Stimulated activated naive B cell treated with anti-CD40 and anti-IgM and Interleukin-4, amounts not matched to agents 10 μg/mL and 1 μg/mL and 100 μg/mL, for 72 hours (primary cell): ENCODE data around the gene SRD5A1.

Experiments
- ATAC-seq, 2 donors: fragments of 150-1000 bp; cut with Tn5 transposase; replicated peaks; 2 replicates each; pipeline ENCODE4 v1.10.0; 2021; ENCODE audit warnings: moderate library complexity in 1 of 2
- DNase-seq: peaks from one replicate; pipeline ENCODE4 v3.0.0; 2021
- H3K27ac Mint-ChIP-seq: one replicate; pipeline ENCODE4 v1.8.0; 2022; ENCODE audit warnings: mild to moderate bottlenecking, mixed read lengths
- H3K27me3 Mint-ChIP-seq, 2 donors: one replicate each; pipeline ENCODE4 v1.8.0; 2022; ENCODE audit warnings: mixed read lengths in 2 of 2
- H3K36me3 Mint-ChIP-seq, 2 donors: one replicate each; pipeline ENCODE4 v1.8.0; 2022; ENCODE audit warnings: mixed read lengths in 2 of 2, mild to moderate bottlenecking in 1 of 2
- H3K4me1 Mint-ChIP-seq, 2 donors: one replicate each; pipeline ENCODE4 v1.8.0; 2022; ENCODE audit warnings: mixed read lengths in 2 of 2, mild to moderate bottlenecking in 1 of 2
- H3K4me3 Mint-ChIP-seq, 2 donors: one replicate each; pipeline ENCODE4 v1.8.0; 2022; ENCODE audit warnings: mild to moderate bottlenecking in 2 of 2, mixed read lengths in 2 of 2, moderate library complexity in 1 of 2
- H3K9me3 Mint-ChIP-seq, 2 donors: one replicate each; pipeline ENCODE4 v1.8.0; 2022; ENCODE audit warnings: mixed read lengths in 2 of 2, mild to moderate bottlenecking in 1 of 2

SRD5A1 gene

GRCh38 chr5:6718161-6718681 lies 85.0 kb downstream of the SRD5A1 start:
- Mint-ChIP-seq H3K27me3 (no peaks in the 10 kb centered on the region), H3K9me3 (no peaks in the 10 kb centered on the region), H3K27ac (peak overlapping the region; percentile 22), H3K4me3 (peak overlapping the region; percentile 46 to 73), H3K4me1 (peaks cover 55 to 71% of the 10 kb centered on the region in 2 donors), H3K36me3 (peaks cover 39 to 45% of the 10 kb centered on the region in 2 donors)
- ATAC-seq (no peak), DNase-seq (no peak)

GRCh38 chr5:6718718-6719117 lies 85.5 kb downstream of the SRD5A1 start:
- DNase-seq: no peak
- Mint-ChIP-seq H3K27ac (no peak overlapping the region), H3K9me3 (no peaks in the 10 kb centered on the region), H3K36me3 (peaks cover 44 to 50% of the 10 kb centered on the region in 2 donors), H3K4me1 (peaks cover 59 to 76% of the 10 kb centered on the region in 2 donors), H3K4me3 (peak overlapping the region in 1 of 2 donors; percentile 3), H3K27me3 (no peaks in the 10 kb centered on the region)
- ATAC-seq: no peak

- Mint-ChIP-seq H3K27me3 (no peaks in the 10 kb centered on the region), H3K9me3 (no peaks in the 10 kb centered on the region), H3K27ac (no peak overlapping the region), H3K4me3 (peak overlapping the region in 1 of 2 donors; percentile 25), H3K4me1 (peaks cover 65 to 83% of the 10 kb centered on the region in 2 donors), H3K36me3 (peaks cover 51 to 57% of the 10 kb centered on the region in 2 donors)
- no peak for DNase-seq
- no peak for ATAC-seq
Measured at GRCh38 chr5:6719417-6719816, 86.2 kb downstream of the SRD5A1 start.

GRCh38 chr5:6719896-6720560 lies 86.8 kb downstream of the SRD5A1 start:
- peak overlapping the region; percentile 31 for H3K27ac Mint-ChIP-seq
- no peaks in the 10 kb centered on the region for H3K9me3 Mint-ChIP-seq
- DNase-seq (no peak), ATAC-seq (no peak)
- H3K36me3 Mint-ChIP-seq: peaks cover 55 to 61% of the 10 kb centered on the region in 2 donors
- peak overlapping the region in 1 of 2 donors; percentile 19 for H3K4me3 Mint-ChIP-seq
- H3K4me1 Mint-ChIP-seq: peaks cover 69 to 89% of the 10 kb centered on the region in 2 donors
- no peaks in the 10 kb centered on the region for H3K27me3 Mint-ChIP-seq

GRCh38 chr5:6720561-6720921 lies 87.3 kb downstream of the SRD5A1 start:
- H3K27me3 Mint-ChIP-seq: no peaks in the 10 kb centered on the region
- peaks cover 72 to 94% of the 10 kb centered on the region in 2 donors for H3K4me1 Mint-ChIP-seq
- H3K36me3 Mint-ChIP-seq: peaks cover 51 to 64% of the 10 kb centered on the region in 2 donors
- H3K9me3 Mint-ChIP-seq: no peaks in the 10 kb centered on the region
- no peak overlapping the region for H3K27ac Mint-ChIP-seq
- DNase-seq (no peak), ATAC-seq (no peak)
- peak overlapping the region in 1 of 2 donors; percentile 19 for H3K4me3 Mint-ChIP-seq

- Mint-ChIP-seq H3K36me3 (peaks cover 43 to 62% of the 10 kb centered on the region in 2 donors), H3K4me1 (peaks cover 72 to 92% of the 10 kb centered on the region in 2 donors), H3K27ac (peak overlapping the region; percentile 88), H3K4me3 (peak overlapping the region; percentile 69 to 70), H3K9me3 (no peaks in the 10 kb centered on the region), H3K27me3 (no peaks in the 10 kb centered on the region)
- ATAC-seq: peak in 1 of 2 donors; percentile 37
- DNase-seq: no peak
Measured at GRCh38 chr5:6721442-6721841, 88.2 kb downstream of the SRD5A1 start.

- Mint-ChIP-seq H3K4me1 (peaks cover 72 to 92% of the 10 kb centered on the region in 2 donors), H3K36me3 (peaks cover 40 to 62% of the 10 kb centered on the region in 2 donors), H3K27ac (peak overlapping the region; percentile 88), H3K27me3 (no peaks in the 10 kb centered on the region), H3K9me3 (no peaks in the 10 kb centered on the region), H3K4me3 (peak overlapping the region; percentile 69 to 75)
- DNase-seq: no peak
- peak; percentile 57 to 82 for ATAC-seq
Measured at GRCh38 chr5:6722015-6722414, 88.8 kb downstream of the SRD5A1 start.

- Mint-ChIP-seq H3K9me3 (no peaks in the 10 kb centered on the region), H3K4me3 (peak overlapping the region in 1 of 2 donors; percentile 39), H3K4me1 (peaks cover 75 to 92% of the 10 kb centered on the region in 2 donors), H3K27ac (peak overlapping the region; percentile 72), H3K27me3 (no peaks in the 10 kb centered on the region), H3K36me3 (peaks cover 40 to 65% of the 10 kb centered on the region in 2 donors)
- no peak for DNase-seq
- no peak for ATAC-seq
Measured at GRCh38 chr5:6723122-6723815, 90.0 kb downstream of the SRD5A1 start.

- no peak for ATAC-seq
Measured at GRCh38 chr5:6723816-6724300, 90.6 kb downstream of the SRD5A1 start.

More at GRCh38 chr5:6723816-6724300, 90.6 kb downstream of the SRD5A1 start:
- Mint-ChIP-seq H3K4me1 (peaks cover 70 to 89% of the 10 kb centered on the region in 2 donors), H3K9me3 (no peaks in the 10 kb centered on the region), H3K27ac (peak overlapping the region; percentile 72), H3K27me3 (no peaks in the 10 kb centered on the region), H3K4me3 (no peak overlapping the region), H3K36me3 (peaks cover 35 to 60% of the 10 kb centered on the region in 2 donors)
- DNase-seq: no peak
